CD4-positive, alpha-beta T cell treated with Interleukin-6 at 100 ng/mL for 8 hours (primary cell): ENCODE data around the gene NEK1.

Source experiments
- DNase-seq: peaks from one replicate; pipeline ENCODE4 v3.0.0-alpha.2; 2020; ENCODE audit warnings: mixed read lengths, low spot score

NEK1 gene

DNA sequence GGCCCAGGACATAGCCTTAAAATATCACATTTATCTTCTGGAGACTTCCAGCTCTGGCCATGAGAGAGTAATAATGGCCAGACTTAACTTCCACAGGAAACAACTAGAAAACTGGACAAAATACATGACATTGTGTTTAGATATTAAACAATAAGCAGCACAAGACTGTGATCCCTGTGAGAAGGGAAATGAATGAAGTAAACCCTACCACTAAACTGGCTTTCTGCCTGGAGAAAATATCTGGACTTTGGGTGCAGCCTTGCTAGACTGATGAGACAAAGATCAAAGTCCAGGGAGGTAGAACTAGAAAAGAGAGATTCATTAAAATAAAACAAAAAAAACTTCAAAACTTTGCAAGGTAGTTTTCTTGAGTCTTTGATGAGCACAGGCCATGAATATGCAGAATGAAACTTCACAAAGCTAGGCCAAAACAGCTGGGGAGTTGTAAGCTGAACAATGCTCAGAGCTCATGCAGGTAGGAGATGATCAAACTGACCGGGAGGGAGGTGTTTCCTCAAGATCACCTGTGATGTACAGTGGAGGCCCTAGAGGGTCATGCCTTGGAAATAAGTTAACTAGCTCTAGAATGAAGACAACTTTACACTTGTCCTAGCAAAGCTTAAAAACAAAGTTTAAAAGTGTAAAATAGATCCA is 194.6 kb downstream of the NEK1 start:
- DNase-seq = no peak

DNA sequence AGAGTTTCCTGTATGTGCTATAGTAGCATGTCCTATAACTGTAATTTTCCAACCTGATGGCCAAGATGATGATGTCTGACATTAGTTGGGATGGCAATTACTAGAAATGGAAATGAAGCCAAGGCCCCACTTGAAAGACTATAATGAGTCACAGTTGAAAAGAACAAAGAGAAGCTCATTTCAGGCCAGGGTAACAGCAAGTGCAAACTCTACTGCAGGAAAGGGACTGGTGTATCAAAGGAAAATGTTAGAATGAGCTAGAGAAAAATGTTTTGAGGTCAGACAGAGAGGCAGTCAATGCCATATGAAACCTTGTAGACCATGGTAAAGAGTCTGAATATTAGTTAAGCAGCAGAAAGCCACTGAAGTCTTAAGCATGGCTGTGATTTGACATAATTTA is 195.4 kb downstream of the NEK1 start:
- DNase-seq = no peak

DNA sequence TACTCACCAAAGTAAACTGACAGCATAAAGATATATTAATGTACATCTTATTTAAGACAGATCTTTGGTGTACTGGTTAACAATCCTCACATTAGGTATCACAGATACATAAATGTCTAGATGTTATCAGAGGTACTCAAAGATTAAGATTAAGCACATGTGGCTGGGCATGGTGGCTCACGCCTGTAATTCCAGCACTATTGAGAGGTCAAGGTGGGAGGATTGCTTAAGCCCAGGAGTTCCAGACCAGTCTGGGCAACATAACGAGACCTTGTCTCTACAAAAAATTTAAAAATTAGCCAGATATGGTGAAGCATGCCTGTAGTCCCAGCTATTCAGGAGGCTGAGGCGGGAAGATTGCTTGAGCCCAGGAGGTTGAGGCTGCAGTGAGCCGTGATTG is 195.9 kb downstream of the NEK1 start:
- no peak for DNase-seq

DNA sequence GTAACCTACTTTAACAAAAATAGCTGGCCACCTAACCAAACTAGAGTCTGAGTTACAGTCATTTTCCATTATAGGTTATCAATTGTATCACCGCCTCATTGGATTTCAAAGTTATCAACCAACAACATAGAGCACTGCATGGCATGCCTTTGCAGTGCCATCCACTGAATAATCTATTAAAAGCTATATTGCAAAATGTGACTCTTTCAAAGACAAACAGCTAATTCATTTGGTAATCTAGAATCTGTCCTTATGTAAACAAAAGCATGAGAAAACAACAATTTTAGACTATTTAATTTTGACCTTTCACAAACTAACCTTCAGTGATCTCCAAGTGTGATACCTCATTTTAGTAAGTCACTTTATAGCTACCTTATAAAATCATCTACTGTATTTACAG is 197.5 kb downstream of the NEK1 start:
- DNase-seq = no peak

DNA sequence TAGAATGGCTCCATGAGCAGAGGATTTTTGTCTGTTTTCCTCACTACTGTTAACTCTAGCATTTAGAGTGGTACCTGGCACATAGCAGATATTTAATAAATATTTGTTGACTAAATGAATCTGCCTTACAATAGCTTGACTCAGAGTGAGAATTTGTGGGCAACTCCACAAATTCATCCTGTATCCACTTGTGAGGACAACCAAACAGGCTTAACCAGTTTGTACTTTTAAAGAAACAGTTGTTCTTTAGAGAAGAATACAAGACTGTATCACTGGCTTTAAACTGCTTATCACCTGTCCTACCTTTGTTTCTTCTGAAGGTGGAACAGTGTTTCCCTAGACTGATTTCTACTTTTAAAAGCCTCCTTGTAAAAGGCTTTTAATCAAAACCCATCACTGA is 200.3 kb downstream of the NEK1 start:
- DNase-seq = no peak

DNA sequence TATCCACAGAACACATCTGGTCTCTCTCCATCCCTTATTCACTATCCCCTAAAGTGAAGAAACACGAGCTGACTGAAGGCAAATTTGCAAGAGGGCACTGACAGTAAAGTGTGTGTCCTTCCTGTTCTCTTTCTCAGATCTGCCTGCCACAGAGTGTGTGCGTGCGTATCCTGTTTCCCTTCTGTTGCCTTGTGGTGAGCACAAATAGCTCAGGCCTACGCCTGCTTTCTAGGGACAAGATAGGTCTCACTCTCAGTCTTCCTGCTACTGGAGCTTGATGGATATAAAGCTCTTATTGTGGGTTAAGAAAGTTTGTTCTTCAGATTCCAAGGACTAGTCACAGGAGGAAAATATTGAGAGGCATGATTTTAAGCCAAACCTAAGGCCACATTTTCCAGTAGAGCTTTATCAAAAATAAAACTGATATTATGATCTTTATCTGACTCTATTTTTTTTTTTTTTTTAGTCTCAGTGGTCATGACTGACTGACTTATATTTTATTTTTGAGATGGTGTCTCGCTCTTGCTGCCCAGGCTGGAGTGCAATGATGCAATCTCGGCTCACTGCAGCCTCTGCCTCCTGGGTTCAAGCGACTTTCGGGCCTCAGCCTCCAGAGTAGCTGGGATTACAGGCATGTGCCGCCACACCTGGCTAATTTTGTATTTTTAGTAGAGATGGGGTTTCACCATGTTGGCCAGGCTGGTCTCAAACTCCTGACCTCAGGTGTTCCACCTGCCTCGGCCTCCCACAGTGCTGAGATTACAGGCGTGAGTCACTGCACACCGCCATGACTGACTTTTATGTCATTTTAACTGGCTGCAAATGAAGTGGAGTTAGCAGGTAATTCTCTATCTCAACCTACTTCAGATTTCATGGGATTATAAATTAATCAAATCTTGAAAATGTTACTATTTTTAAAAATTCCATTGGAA is 201.3 kb downstream of the NEK1 start:
- DNase-seq = peak; percentile 57

DNA sequence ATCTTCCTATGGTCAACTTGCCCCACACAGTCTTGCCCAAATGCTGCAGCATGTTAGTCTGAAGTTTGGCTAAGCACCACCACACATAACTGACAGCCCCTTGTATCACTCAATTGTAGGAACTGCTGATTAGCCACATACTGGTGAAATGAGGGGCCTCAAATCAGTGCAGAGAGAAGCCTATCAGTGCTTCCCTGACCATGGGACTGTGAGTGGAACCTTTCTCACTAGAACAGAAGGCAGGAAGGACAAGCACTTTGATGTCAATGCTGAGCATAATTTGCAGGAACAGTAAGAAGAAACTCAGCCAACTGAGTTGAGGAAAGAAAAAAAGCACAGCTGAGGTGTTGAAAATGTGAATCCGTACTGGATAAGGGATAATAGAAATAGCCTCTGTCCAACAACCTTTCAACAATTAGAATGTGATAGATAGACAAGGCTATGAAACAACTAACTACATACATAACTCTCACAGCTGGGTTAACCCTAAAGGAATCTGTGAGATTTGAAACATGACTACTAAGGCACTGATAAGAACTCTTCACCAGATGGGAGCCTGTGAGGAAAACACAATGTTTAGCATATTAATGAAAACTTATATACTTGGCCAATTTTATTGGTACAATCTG is 205.1 kb downstream of the NEK1 start:
- no peak for DNase-seq

DNA sequence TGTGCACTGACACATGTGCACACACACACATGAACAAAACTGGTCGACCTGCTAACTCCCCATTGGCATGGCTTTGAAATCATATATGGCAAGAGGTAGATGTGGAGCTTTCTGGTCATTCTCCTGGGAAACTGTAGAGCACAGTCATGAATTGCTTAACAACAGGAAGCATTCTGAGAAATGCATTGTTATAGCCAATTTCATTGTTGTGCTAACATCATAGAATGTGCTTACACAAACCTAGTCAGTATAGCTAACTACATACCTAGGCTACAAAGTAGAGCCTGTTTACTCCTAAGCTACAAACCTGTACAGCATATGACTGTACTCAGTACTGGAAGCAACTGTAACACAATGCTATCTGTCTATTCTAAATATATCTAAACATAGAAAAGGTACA is 207.4 kb downstream of the NEK1 start:
- no peak for DNase-seq

DNA sequence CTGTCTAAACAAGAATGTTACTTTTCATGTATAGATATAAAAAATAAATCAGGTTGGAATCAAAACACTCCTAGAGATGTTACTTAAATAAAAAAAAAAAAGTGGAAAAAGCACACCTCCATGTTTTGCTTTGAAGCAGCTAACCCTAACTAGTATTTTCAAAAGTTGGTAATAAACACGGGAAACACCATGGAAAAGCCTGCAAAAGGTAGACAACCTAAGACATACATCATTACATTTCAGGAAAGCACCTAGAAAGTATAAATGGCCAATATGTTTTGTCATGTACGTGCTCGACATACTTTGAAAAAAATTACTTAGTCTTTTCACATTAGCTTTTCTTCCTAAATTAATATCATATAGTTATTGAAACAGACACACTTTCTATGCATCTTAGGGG is 211.6 kb downstream of the NEK1 start:
- no peak for DNase-seq

DNA sequence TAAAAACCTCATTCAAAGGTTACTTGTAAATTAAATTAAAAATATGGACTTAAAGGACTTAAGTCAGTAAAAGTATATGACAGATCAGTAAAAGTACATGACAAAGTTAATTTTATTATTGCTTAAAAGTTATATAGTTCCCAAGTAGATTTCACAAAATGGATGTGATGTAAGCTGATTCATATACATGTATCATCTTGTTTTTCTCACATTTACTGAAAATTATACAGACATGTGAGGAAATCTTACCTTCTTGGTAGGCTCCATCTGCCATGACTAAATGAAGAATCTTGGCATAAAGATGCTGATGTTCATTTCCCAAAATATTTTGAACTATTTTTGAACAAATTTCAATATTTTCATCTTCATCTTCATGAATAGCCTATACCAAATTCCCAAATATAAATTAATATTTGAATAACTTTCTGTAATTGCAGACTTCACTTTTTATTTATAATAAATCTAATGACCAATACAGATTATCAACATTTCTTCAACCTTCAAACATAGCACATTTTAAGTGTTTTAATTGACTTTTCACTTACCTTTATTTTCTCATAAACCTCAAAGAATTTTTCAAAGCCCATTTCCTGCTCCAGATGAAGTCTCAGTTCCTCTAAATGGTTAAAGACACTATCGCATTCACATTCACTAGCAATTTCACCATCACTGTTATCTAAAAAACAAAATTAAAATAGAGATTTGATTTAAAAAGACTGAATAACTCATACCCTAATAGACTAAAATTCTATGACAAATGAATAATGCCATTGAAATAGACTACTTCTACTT is 212.2 kb downstream of the NEK1 start:
- no peak for DNase-seq

DNA sequence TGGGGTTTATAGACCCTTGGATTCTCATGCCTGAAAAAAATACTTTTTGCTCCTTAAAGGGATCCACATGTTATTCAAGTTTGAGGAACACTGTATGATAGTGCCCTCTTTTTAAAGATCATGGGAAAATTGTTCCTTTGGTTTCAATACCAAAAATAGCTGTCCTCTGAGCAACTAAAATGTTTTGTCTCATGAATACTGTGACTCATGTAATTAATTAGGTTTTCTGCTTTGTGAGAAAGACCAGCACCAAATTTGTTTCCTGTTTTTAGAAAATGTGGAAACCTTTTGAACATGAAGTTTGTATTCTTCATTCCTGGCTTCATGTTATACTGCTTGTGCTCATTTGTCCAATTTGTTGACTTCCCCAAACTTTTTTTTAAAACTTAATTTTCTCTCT is 214.1 kb downstream of the NEK1 start:
- DNase-seq = no peak

DNA sequence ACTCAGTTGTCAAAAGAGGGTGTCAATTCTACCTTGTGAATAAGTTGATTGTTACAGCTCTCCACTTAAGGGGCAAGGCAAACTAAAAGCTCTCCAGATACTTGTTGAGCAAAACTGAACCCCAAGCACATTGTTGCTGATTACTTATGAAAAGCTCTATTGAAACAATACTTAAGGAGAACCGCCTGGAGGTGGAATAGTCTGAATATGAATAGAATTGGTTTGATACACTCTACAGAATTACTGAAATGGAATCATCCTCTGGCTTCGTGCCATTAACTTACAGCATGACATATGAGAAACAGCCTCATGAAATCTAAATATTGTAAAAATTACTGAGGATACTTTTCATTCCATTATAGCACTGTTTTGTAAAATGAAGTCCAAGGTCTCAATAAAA is 214.6 kb downstream of the NEK1 start:
- DNase-seq = no peak

DNA sequence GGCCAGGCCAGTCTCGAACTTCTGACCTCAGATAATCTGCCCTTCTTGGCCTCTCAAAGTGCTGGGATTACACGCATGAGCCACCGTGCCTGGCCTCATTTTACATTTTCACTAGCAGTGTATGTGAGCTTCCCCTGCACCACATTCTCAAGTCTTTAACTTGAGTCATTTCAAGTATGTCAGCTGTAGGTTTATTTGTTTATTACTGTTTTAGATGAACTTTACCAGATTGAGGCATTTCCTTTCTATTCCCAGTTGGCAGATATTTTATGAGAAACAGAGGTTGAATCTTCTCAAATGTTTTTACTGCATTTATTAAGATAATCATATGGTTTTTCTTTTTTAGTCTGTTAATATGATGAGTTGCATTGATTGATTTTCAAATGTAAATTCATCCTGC is 227.0 kb downstream of the NEK1 start:
- no peak for DNase-seq

DNA sequence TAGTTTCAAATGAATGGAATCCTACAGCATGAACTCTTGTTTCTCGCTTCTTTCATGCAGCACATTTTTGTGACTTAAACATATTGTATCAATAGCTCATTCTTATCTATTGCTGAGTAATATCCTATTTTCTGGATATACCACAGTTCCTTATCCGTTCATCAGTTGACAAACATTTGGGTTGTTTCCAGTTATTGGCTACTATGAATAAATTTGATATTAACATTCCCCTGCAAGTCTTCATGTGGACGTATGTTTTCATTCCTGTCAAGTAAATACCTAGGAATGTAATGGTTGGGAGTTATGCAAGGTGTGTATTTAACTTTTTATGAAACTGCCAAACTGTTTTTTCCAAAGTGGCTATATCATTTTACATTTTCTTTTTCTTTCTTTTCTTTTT is 227.6 kb downstream of the NEK1 start:
- DNase-seq = no peak

DNA sequence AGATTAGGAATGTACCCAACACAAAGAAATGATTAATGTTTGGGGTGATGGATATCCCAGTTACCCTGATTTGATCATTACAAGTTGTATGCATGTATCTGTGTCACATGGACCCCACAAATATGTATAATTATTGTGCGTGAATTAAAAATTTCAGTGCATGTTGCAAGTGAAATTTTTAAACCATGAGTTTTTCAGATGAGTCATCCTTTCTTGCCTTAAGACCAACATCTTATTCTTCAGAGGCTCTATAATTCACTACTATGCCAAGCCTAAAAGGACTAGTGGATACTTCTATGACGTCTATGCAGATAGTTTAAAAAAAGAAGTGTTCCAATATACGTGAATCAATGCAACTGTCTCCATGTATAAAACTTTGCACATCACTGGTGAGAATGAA is 228.7 kb downstream of the NEK1 start:
- no peak for DNase-seq

DNA sequence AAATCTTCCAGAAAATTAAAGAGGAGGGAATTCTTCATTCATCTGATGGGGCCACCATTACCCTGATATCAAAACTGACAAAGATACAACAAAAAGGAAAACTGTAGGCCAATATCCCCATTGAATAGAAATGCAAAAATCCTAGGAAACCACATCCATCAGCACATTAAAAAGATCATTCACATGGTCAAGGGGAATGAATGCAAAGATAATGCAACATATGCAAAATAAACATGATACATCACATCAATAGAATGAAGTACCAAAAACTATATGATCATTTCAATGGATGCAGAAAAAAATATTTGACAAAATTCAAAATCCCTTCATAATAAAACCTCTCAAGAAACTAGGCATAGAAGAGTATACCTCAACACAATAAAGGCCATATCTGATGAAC is 232.7 kb downstream of the NEK1 start:
- no peak for DNase-seq

DNA sequence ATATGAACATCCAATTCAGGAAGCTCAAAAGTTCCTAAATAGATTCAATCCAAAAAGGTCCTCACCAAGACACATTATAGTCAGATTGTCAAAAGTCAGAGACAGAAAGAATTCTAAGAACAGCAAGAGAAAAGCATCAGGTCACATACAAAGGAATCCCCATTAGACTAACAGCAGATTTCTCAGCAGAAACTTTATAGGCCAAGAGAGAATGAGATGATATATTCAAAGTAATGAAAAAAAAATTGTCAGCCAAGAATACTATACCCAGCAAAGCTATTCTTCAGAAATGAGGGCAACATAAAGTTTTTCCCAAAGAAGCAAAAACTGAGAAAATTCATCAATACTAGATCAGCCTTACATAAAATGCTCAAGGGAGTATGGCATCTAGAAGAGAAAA is 235.0 kb downstream of the NEK1 start:
- no peak for DNase-seq

DNA sequence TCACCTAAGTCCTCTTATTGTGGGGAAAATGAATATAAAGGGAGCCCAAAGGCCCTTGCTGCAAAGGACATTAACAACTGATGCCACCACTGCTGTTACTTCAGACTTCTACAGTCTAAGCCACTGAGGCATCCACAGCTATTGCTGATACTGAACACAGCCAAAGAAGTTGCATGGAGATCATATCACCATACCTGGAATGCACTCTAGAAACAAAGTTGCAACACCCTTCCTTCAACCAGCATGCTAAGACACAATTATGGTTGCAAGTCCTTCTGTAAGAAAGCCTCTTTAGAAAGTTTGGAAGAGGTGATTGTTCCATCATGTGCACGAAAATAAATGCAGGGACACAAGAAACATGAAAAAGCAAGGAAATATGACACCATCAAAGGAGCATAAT is 236.0 kb downstream of the NEK1 start:
- no peak for DNase-seq

DNA sequence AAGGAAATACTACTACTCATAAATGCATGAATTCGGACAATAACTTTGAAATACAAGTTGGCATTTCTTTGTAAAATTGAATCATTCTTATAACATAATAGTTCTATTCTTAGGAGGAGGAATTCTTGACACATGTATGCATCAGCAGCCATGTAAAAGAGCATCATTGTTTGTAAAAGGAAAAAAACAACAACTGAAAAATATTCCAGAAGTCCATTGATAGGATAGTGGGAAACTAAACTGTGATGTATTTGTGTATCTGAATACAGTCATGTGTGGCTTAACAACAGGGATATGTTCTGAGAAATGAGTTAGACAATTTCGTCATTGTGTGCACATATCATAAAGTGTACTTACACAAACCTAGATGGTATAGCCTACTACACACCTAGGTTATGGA is 239.6 kb downstream of the NEK1 start:
- DNase-seq = no peak

DNA sequence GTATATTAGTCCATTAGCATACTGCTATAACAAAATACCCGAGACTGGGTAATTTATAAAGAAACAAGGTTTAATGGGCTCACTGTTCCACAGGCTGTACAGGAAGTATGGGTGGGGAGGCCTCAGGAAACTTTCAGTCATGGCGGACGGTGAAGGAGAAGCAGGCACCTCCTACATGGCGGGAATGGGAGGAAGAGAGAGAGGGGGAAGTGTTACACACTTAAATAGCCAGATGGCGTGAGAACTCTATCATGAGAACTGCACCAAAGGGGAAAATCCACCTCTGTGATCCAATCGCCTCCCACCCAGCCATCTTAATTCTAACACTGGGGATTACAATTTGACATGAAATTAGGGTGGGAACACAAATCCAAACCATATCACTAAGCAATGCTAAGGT is 242.7 kb downstream of the NEK1 start:
- DNase-seq = no peak

DNA sequence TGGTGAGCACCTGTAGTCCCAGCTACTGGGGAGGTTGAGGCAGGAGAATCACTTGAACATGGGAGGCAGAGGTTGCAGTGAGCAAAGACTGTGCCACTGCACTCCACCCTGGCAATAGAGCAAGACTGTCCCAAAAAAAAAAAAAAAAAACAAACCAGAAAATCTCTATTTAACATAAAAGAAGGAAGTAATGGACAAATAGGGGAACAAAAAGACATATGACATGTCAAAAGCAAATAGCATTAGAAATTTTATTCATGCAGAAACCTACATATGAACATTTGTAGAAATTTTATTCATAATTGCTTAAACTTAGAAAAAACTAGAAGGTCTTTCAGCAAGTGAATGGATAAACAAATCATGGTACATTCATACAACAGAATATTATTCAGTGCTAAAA is 244.6 kb downstream of the NEK1 start:
- no peak for DNase-seq

DNA sequence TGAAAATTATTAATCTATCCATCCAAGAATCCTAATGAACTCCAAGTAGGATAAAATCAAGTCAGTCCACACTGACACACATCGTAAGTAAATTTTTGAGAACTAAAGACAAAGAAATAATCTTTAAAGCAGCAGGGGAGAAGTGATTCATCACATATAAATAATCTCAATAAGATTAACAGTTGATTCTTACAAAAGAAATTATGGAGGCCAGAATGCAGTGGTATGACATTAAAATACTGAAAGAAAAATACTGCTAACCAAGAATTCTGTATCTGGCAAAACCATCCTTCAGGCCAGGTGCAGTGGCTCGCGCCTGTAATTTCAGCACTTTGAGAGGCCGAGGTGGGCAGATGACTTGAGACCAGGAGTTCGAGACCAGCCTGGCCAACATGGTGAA is 245.6 kb downstream of the NEK1 start:
- no peak for DNase-seq
